PC-3 (cell line): ENCODE data around the gene SEPTIN10. TPM values are rescaled to one million over a fixed set of nuclear protein-coding genes. Genes with fewer than 3 reads are reported as not detected.

Experiments used
- ATAC-seq: fragments of 200-7000 bp; cut with Tn5 transposase; 2 replicates; pipeline ENCODE4 v1.9.1; 2020; ENCODE audit warnings: mild to moderate bottlenecking, moderate library complexity
- BruUV-seq: library from RNA; stranded (reverse); fragments of 400-500 nt; replicated peaks from 2 replicates; lab custom pipeline; 2021; lab: Mats Ljungman, UMichigan
- CTCF ChIA-PET: fragments of 300-600 bp; sonication (Branson Sonifier 250); formaldehyde crosslinking; loops from one replicate; lab custom pipeline; 2022; ENCODE audit warnings: antibody characterized with exemption; lab: Charles Lee
- POLR2A ChIA-PET: fragments of 300-600 bp; sonication (Branson Sonifier 250); formaldehyde crosslinking; loops from one replicate; lab custom pipeline; 2022; ENCODE audit warnings: antibody characterized with exemption; ENCODE audit not compliant: unreplicated experiment; lab: Charles Lee
- DNase-seq: peaks from one replicate; pipeline ENCODE4 v3.0.0-alpha.2; 2015
- H2AFZ ChIP-seq: fragments of 300-600 bp; sonication (generic); 2 replicates; pipeline ENCODE4 v1.6.0; 2016; ENCODE audit warnings: antibody characterized with exemption, low read length
- H3F3A ChIP-seq: fragments of 300-600 bp; sonication (generic); one replicate; pipeline ENCODE4 v1.6.0; 2017; ENCODE audit warnings: antibody characterized with exemption, low read length, control low read depth, mild to moderate bottlenecking; ENCODE audit not compliant: unreplicated experiment
- H3K27ac ChIP-seq: fragments of 300-600 bp; sonication (generic); 2 replicates; pipeline ENCODE4 v1.5.1; 2016; ENCODE audit warnings: mild to moderate bottlenecking, low read length
- H3K27me3 ChIP-seq: fragments of 300-600 bp; sonication (generic); 2 replicates; pipeline ENCODE4 v1.6.1; 2016; ENCODE audit warnings: low read length, mixed read lengths
- H3K36me3 ChIP-seq: fragments of 300-600 bp; sonication (generic); 2 replicates; pipeline ENCODE4 v1.6.1; 2016; ENCODE audit warnings: low read depth, mixed run types, low read length, mixed read lengths
- H3K4me1 ChIP-seq: fragments of 300-600 bp; sonication (generic); 2 replicates; pipeline ENCODE4 v1.5.1; 2016; ENCODE audit warnings: low read length; ENCODE audit not compliant: insufficient read depth
- H3K4me2 ChIP-seq: fragments of 300-600 bp; sonication (generic); 2 replicates; pipeline ENCODE4 v1.6.0; 2016; ENCODE audit warnings: low read length
- H3K4me3 ChIP-seq: fragments of 300-600 bp; sonication (generic); 2 replicates; pipeline ENCODE4 v1.5.1; 2016; ENCODE audit warnings: mild to moderate bottlenecking, low read length, mixed read lengths
- H3K79me2 ChIP-seq: fragments of 300-600 bp; sonication (generic); 2 replicates; pipeline ENCODE4 v1.6.1; 2017; ENCODE audit warnings: low read length, mixed read lengths
- H3K9ac ChIP-seq: fragments of 300-600 bp; sonication (generic); 2 replicates; pipeline ENCODE4 v1.6.0; 2016; ENCODE audit warnings: mild to moderate bottlenecking, low read length
- H3K9me2 ChIP-seq: fragments of 300-600 bp; sonication (generic); replicated peaks from 2 replicates; pipeline ENCODE4 v1.6.1; 2016; ENCODE audit warnings: mixed run types, low read length, mixed read lengths
- H3K9me3 ChIP-seq: fragments of 300-600 bp; sonication (generic); 2 replicates; pipeline ENCODE4 v1.6.1; 2016; ENCODE audit warnings: low read length, mixed read lengths
- H4K20me1 ChIP-seq: fragments of 300-600 bp; sonication (generic); 2 replicates; pipeline ENCODE4 v1.6.1; 2016; ENCODE audit warnings: low read length, mixed read lengths
- CTCF ChIP-seq: fragments of 300-600 bp; sonication (generic); conservative IDR thresholded peaks from 2 replicates; pipeline ENCODE4 v1.5.1; 2017; ENCODE audit warnings: antibody characterized with exemption, low read depth, mild to moderate bottlenecking, low read length
- EZH2 ChIP-seq: fragments of 300-600 bp; sonication (generic); IDR thresholded peaks from one replicate; pipeline ENCODE4 v1.6.1; 2017; ENCODE audit warnings: antibody characterized with exemption, mild to moderate bottlenecking, low read length; ENCODE audit not compliant: unreplicated experiment
- EZH2phosphoT487 ChIP-seq: fragments of 300-600 bp; sonication (generic); IDR thresholded peaks from 2 replicates; pipeline ENCODE4 v1.6.1; 2018; ENCODE audit warnings: mild to moderate bottlenecking, antibody characterized with exemption, low read length, borderline replicate concordance
- intact Hi-C: fragments of 100-400 bp; cut with micrococcal nuclease; formaldehyde crosslinking; loops from 2 replicates; pipeline ENCODE4 v1.9.0; 2023
- total RNA-seq: library from RNA; depleted of rRNA; stranded (reverse); fragments of >200 nt; gene quantifications from 2 replicates; pipeline ENCODE4 v1.2.3, GENCODE V29; 2014

Gene SEPTIN10
- total RNA-seq, 1 experiment from 2014 or later: 36.1 TPM

- peak overlapping the region; percentile 87; the same call in 1 of the 2 replicates for H3K4me2 ChIP-seq
- no peak overlapping the region for H2AFZ ChIP-seq
- no peaks in the 10 kb centered on the region for H3K27me3 ChIP-seq
- intact Hi-C loops: loop anchor here (5.0 kb wide), 1 partner anchor 78 kb away; no protein-coding TSS in a partner anchor
- DNase-seq (no peak), ATAC-seq (no peak)
- H3F3A ChIP-seq: no peaks in the 10 kb centered on the region
- H3K4me1 ChIP-seq: peaks cover 21% of the 10 kb centered on the region
- TF ChIP-seq EZH2 (no peak), CTCF (no peak), EZH2phosphoT487 (no peak)
- H3K27ac ChIP-seq: no peak overlapping the region
- no peaks in the 10 kb centered on the region for H3K36me3 ChIP-seq
- peaks cover 44% of the 10 kb centered on the region for H3K79me2 ChIP-seq
- no peak overlapping the region for H3K9ac ChIP-seq
- no TSS peak for BruUV-seq
- no peaks in the 10 kb centered on the region for H3K9me2 ChIP-seq
- H4K20me1 ChIP-seq: peaks cover 30% of the 10 kb centered on the region
- CTCF ChIA-PET: no interaction called here
- POLR2A ChIA-PET: interaction anchor here (0.5 kb wide), 1 partner anchor 11 kb away, joined by 4 read pairs; no protein-coding TSS in a partner anchor
- H3K9me3 ChIP-seq: no peaks in the 10 kb centered on the region
- H3K4me3 ChIP-seq: no peak overlapping the region
Measured at GRCh38 chr2:109619032-109619615, 5.4 kb upstream of the SEPTIN10 start.

- intact Hi-C loops: loop anchor here (5.0 kb wide), 1 partner anchor 81 kb away; no protein-coding TSS in a partner anchor
- ATAC-seq: no peak
- Histone ChIP-seq H3K4me3 (peak overlapping the region; percentile 77), H3K79me2 (peaks cover 66% of the 10 kb centered on the region), H3K9me2 (no peaks in the 10 kb centered on the region), H3K4me2 (peak overlapping the region; percentile 87), H3K27me3 (no peaks in the 10 kb centered on the region), H2AFZ (no peak overlapping the region), H3K4me1 (peaks cover 35% of the 10 kb centered on the region), H3K9ac (peak overlapping the region; percentile 81; the same call in 1 of the 2 replicates), H3K9me3 (no peaks in the 10 kb centered on the region), H3F3A (no peaks in the 10 kb centered on the region), H3K27ac (no peak overlapping the region), H4K20me1 (peaks cover 37% of the 10 kb centered on the region), H3K36me3 (no peaks in the 10 kb centered on the region)
- no peak for TF ChIP-seq EZH2
- no peak for TF ChIP-seq CTCF
- no peak for TF ChIP-seq EZH2phosphoT487
- BruUV-seq: TSS peak; percentile 33
- POLR2A ChIA-PET: no interaction called here
- CTCF ChIA-PET: no interaction called here
- DNase-seq: peak; percentile 25
Measured at GRCh38 chr2:109616184-109616583, 2.4 kb upstream of the SEPTIN10 start.

- Histone ChIP-seq H3K9ac (peak overlapping the region; percentile 81), H3K27ac (no peak overlapping the region), H3K27me3 (no peaks in the 10 kb centered on the region), H3K4me2 (peak overlapping the region; percentile 87), H3K4me1 (peaks cover 39% of the 10 kb centered on the region), H3K4me3 (peak overlapping the region; percentile 77), H3K36me3 (no peaks in the 10 kb centered on the region), H2AFZ (no peak overlapping the region), H3K9me2 (no peaks in the 10 kb centered on the region), H3K79me2 (peaks cover 71% of the 10 kb centered on the region), H4K20me1 (peaks cover 37% of the 10 kb centered on the region), H3K9me3 (no peaks in the 10 kb centered on the region), H3F3A (no peaks in the 10 kb centered on the region)
- CTCF ChIA-PET: no interaction called here
- DNase-seq (peak; percentile 34), ATAC-seq (no peak)
- peak; percentile 35; the same call in 1 of the 2 replicates for TF ChIP-seq CTCF
- TF ChIP-seq EZH2phosphoT487: no peak
- POLR2A ChIA-PET: no interaction called here
- intact Hi-C loops: loop anchor here (5.0 kb wide), 1 partner anchor 82 kb away; no protein-coding TSS in a partner anchor
- no TSS peak for BruUV-seq
Measured at GRCh38 chr2:109615637-109616144, 1.9 kb upstream of the SEPTIN10 start.
